Measurements from ENCODE around the gene PCDH9.

DNA sequence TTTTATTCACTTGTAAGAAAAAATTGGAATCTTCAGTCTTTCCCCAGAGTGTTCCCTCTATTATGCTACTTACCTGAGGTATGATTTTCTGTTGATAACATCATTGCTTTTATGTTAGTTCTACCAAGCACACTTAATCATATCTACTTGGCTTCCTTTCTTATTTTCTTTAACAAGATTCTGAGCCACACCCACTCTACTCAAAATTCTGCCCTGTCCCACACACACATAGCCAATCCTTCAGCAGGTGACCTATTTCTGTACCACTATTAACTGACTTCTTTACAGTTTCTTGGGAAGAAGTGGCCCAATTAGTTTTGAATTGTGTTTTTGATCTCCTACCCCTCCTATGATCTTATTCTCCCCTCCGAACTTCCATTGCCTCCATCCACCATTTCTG lies 215.7 kb downstream of the PCDH9 start:
- TF ChIP-seq, protein P1, sequence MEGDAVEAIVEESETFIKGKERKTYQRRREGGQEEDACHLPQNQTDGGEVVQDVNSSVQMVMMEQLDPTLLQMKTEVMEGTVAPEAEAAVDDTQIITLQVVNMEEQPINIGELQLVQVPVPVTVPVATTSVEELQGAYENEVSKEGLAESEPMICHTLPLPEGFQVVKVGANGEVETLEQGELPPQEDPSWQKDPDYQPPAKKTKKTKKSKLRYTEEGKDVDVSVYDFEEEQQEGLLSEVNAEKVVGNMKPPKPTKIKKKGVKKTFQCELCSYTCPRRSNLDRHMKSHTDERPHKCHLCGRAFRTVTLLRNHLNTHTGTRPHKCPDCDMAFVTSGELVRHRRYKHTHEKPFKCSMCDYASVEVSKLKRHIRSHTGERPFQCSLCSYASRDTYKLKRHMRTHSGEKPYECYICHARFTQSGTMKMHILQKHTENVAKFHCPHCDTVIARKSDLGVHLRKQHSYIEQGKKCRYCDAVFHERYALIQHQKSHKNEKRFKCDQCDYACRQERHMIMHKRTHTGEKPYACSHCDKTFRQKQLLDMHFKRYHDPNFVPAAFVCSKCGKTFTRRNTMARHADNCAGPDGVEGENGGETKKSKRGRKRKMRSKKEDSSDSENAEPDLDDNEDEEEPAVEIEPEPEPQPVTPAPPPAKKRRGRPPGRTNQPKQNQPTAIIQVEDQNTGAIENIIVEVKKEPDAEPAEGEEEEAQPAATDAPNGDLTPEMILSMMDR (IDR thresholded peaks at IDR 0.05) = no peak
- TF ChIP-seq TCF12 (IDR thresholded peaks at IDR 0.05) (no peak), SMC3 (IDR thresholded peaks at IDR 0.05; ENCODE audit: low read depth, low read length) (no peak), EZH2phosphoT487 (IDR thresholded peaks at IDR 0.05; ENCODE audit: borderline replicate concordance, low read depth) (no peak), POLR2AphosphoS5 (IDR thresholded peaks at IDR 0.05; ENCODE audit: low read depth, low read length) (no peak), IRF3 (IDR thresholded peaks at IDR 0.05; ENCODE audit: low read depth, low read length) (no peak), NFIC (IDR thresholded peaks at IDR 0.05; ENCODE audit: borderline replicate concordance) (no peak), RAD21 (IDR thresholded peaks at IDR 0.05; ENCODE audit: low read length) (no peak), FOXM1 (IDR thresholded peaks at IDR 0.05; ENCODE audit: low read depth) (no peak), RFX5 (IDR thresholded peaks at IDR 0.05; ENCODE audit: low read length) (no peak), EP300 (IDR thresholded peaks at IDR 0.05; ENCODE audit: borderline replicate concordance in 1 of 2, low read depth in 1 of 2, low read length in 1 of 2) (no peak), MAX (IDR thresholded peaks at IDR 0.05; ENCODE audit: low read depth) (no peak)
- TF ChIP-seq, protein P2, sequence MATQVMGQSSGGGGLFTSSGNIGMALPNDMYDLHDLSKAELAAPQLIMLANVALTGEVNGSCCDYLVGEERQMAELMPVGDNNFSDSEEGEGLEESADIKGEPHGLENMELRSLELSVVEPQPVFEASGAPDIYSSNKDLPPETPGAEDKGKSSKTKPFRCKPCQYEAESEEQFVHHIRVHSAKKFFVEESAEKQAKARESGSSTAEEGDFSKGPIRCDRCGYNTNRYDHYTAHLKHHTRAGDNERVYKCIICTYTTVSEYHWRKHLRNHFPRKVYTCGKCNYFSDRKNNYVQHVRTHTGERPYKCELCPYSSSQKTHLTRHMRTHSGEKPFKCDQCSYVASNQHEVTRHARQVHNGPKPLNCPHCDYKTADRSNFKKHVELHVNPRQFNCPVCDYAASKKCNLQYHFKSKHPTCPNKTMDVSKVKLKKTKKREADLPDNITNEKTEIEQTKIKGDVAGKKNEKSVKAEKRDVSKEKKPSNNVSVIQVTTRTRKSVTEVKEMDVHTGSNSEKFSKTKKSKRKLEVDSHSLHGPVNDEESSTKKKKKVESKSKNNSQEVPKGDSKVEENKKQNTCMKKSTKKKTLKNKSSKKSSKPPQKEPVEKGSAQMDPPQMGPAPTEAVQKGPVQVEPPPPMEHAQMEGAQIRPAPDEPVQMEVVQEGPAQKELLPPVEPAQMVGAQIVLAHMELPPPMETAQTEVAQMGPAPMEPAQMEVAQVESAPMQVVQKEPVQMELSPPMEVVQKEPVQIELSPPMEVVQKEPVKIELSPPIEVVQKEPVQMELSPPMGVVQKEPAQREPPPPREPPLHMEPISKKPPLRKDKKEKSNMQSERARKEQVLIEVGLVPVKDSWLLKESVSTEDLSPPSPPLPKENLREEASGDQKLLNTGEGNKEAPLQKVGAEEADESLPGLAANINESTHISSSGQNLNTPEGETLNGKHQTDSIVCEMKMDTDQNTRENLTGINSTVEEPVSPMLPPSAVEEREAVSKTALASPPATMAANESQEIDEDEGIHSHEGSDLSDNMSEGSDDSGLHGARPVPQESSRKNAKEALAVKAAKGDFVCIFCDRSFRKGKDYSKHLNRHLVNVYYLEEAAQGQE (IDR thresholded peaks at IDR 0.05; ENCODE audit: low read depth, low read length) = no peak
- TF ChIP-seq, protein P3, sequence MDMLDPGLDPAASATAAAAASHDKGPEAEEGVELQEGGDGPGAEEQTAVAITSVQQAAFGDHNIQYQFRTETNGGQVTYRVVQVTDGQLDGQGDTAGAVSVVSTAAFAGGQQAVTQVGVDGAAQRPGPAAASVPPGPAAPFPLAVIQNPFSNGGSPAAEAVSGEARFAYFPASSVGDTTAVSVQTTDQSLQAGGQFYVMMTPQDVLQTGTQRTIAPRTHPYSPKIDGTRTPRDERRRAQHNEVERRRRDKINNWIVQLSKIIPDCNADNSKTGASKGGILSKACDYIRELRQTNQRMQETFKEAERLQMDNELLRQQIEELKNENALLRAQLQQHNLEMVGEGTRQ (IDR thresholded peaks at IDR 0.05; ENCODE audit: borderline replicate concordance, low read depth, low read length) = no peak

All from SK-N-SH (cell line).